Measurements from ENCODE around the gene SNED1.

SNED1 gene

GRCh38 chr2:240966457-240966905, 31.9 kb upstream of the SNED1 start:
- TF ChIP-seq CTCF (conservative IDR thresholded peaks at IDR 0.05) = no peak
- H3K27ac ChIP-seq = no peak overlapping the region

- H3K27ac ChIP-seq = no peak overlapping the region
- no peak for TF ChIP-seq CTCF (conservative IDR thresholded peaks at IDR 0.05)
Measured at GRCh38 chr2:240966906-240967680, 31.3 kb upstream of the SNED1 start.

GRCh38 chr2:240967681-240968621, 30.5 kb upstream of the SNED1 start:
- H3K27ac ChIP-seq = no peak overlapping the region
- no peak for TF ChIP-seq CTCF (conservative IDR thresholded peaks at IDR 0.05)

- H3K27ac ChIP-seq = no peak overlapping the region
- no peak; the same call in 1 of the 2 replicates for TF ChIP-seq CTCF (conservative IDR thresholded peaks at IDR 0.05)
Measured at GRCh38 chr2:240968731-240969624, 29.4 kb upstream of the SNED1 start.

GRCh38 chr2:240970104-240970503, 28.3 kb upstream of the SNED1 start:
- no peak overlapping the region for H3K27ac ChIP-seq
- TF ChIP-seq CTCF (conservative IDR thresholded peaks at IDR 0.05) = no peak

GRCh38 chr2:240970816-240971215, 27.6 kb upstream of the SNED1 start:
- H3K27ac ChIP-seq = no peak overlapping the region
- TF ChIP-seq CTCF (conservative IDR thresholded peaks at IDR 0.05) = no peak
